22Rv1 (cell line): ENCODE results near the gene GCNT2.

ENCODE experiments used
- CTCF ChIP-seq: fragments of 450-650 bp; IDR thresholded peaks from 2 replicates; pipeline ENCODE4 v1.5.1; 2017; ENCODE audit warnings: mild to moderate bottlenecking
- ZFX ChIP-seq: fragments of 450-650 bp; IDR thresholded peaks from 2 replicates; pipeline ENCODE4 v1.6.1; 2017; ENCODE audit warnings: antibody characterized with exemption, borderline replicate concordance

- no peak for TF ChIP-seq CTCF
- TF ChIP-seq ZFX: no peak
These were observed 65.2 kb downstream of the GCNT2 start for GRCh38 chr6:10586302-10586701.
